GM23338 (cell line): ENCODE data around the gene GLB1L. TPM values are rescaled to one million over a fixed set of nuclear protein-coding genes. Genes with fewer than 3 reads are reported as not detected.

Experiments
- ATAC-seq: fragments of 200-7000 bp; cut with Tn5 transposase; 3 replicates; pipeline ENCODE4 v1.9.1; 2020
- DNase-seq: peaks from one replicate; pipeline ENCODE4 v3.0.0-alpha.2; 2015; ENCODE audit warnings: low spot score
- H2AFZ ChIP-seq: fragments of 200-600 bp; sonication (generic); 2 replicates; pipeline ENCODE4 v1.8.0; 2016; ENCODE audit warnings: antibody characterized with exemption, mild to moderate bottlenecking, moderate library complexity
- H3F3A ChIP-seq: fragments of 200-600 bp; sonication (generic); replicated peaks from 2 replicates; pipeline ENCODE4 v1.8.0; 2017; ENCODE audit warnings: antibody characterized with exemption, mixed run types, low read depth
- H3K27ac ChIP-seq: fragments of 200-600 bp; sonication (generic); 2 replicates; pipeline ENCODE4 v1.6.1; 2016; ENCODE audit warnings: low read depth
- H3K27me3 ChIP-seq: fragments of 200-600 bp; sonication (generic); 2 replicates; pipeline ENCODE4 v1.8.0; 2016; ENCODE audit warnings: mild to moderate bottlenecking, mixed run types, moderate library complexity; ENCODE audit not compliant: insufficient read depth
- H3K36me3 ChIP-seq: fragments of 200-600 bp; sonication (generic); 2 replicates; pipeline ENCODE4 v1.8.0; 2016; ENCODE audit warnings: mild to moderate bottlenecking; ENCODE audit not compliant: insufficient read depth
- H3K4me1 ChIP-seq: fragments of 200-600 bp; sonication (generic); 2 replicates; pipeline ENCODE4 v1.8.0; 2016; ENCODE audit warnings: mild to moderate bottlenecking, moderate library complexity; ENCODE audit not compliant: insufficient read depth
- H3K4me2 ChIP-seq: fragments of 200-600 bp; sonication (generic); 2 replicates; pipeline ENCODE4 v1.7.1; 2017; ENCODE audit warnings: mixed run types
- H3K4me3 ChIP-seq: fragments of 200-600 bp; sonication (generic); 2 replicates; pipeline ENCODE4 v1.6.1; 2016; ENCODE audit warnings: mixed run types
- H3K79me2 ChIP-seq: fragments of 200-600 bp; sonication (generic); replicated peaks from 2 replicates; pipeline ENCODE4 v1.8.0; 2017; ENCODE audit warnings: mild to moderate bottlenecking; ENCODE audit not compliant: insufficient read depth
- H3K9me2 ChIP-seq: fragments of 200-600 bp; sonication (generic); 2 replicates; pipeline ENCODE4 v1.8.0; 2017; ENCODE audit not compliant: insufficient read depth
- H4K20me1 ChIP-seq: fragments of 200-600 bp; sonication (generic); replicated peaks from 2 replicates; pipeline ENCODE4 v1.8.0; 2017; ENCODE audit warnings: mild to moderate bottlenecking; ENCODE audit not compliant: insufficient read depth
- H3K27ac Mint-ChIP-seq: 2 replicates; pipeline ENCODE4 v1.8.0; 2020; ENCODE audit warnings: inconsistent platforms, mild to moderate bottlenecking, moderate library complexity, mixed read lengths
- H3K27me3 Mint-ChIP-seq: 3 replicates; pipeline ENCODE4 v1.8.0; 2022; ENCODE audit warnings: low read depth, mild to moderate bottlenecking, moderate library complexity, mixed read lengths, inconsistent platforms; ENCODE audit not compliant: insufficient read depth, poor library complexity
- H3K36me3 Mint-ChIP-seq: 3 replicates; pipeline ENCODE4 v1.8.0; 2021; ENCODE audit warnings: low read depth, mild to moderate bottlenecking, inconsistent platforms, moderate library complexity, mixed read lengths
- H3K4me1 Mint-ChIP-seq: 3 replicates; pipeline ENCODE4 v1.8.0; 2020; ENCODE audit warnings: mild to moderate bottlenecking, inconsistent platforms, mixed read lengths
- H3K4me3 Mint-ChIP-seq: 3 replicates; pipeline ENCODE4 v1.8.0; 2021; ENCODE audit warnings: moderate library complexity, mild to moderate bottlenecking, inconsistent platforms, mixed read lengths
- H3K9me3 Mint-ChIP-seq: 3 replicates; pipeline ENCODE4 v1.8.0; 2020; ENCODE audit warnings: moderate library complexity, mild to moderate bottlenecking, inconsistent platforms, mixed read lengths
- CREB1 ChIP-seq: fragments of 250-450 bp; sonication (Bioruptor Pico); IDR thresholded peaks from 2 replicates; pipeline ENCODE4 v1.5.0; 2020; ENCODE audit warnings: low read depth, mild to moderate bottlenecking, moderate library complexity
- CTCF ChIP-seq, 2 experiments: fragments of 200-600 bp in 1 of 2; sonication (generic) in 1 of 2; conservative IDR thresholded peaks; 2 replicates each; pipeline versions ENCODE4 v1.5.1 to v1.6.1; 2016 to 2017; ENCODE audit warnings: antibody characterized with exemption in 2 of 2, low read depth in 2 of 2, mild to moderate bottlenecking in 2 of 2, moderate library complexity in 1 of 2
- EZH2 ChIP-seq: fragments of 200-600 bp; sonication (generic); IDR thresholded peaks from one replicate; pipeline ENCODE4 v1.8.0; 2017; ENCODE audit warnings: antibody characterized with exemption, mild to moderate bottlenecking, low read depth; ENCODE audit not compliant: unreplicated experiment
- EZH2phosphoT487 ChIP-seq: fragments of 200-600 bp; sonication (generic); IDR thresholded peaks from one replicate; pipeline ENCODE4 v1.8.1; 2018; ENCODE audit warnings: antibody characterized with exemption; ENCODE audit not compliant: unreplicated experiment
- JUNB ChIP-seq: IDR thresholded peaks from one replicate; pipeline ENCODE4 v1.6.1; 2016; ENCODE audit warnings: antibody characterized with exemption; ENCODE audit not compliant: unreplicated experiment
- NANOG ChIP-seq: IDR thresholded peaks from 2 replicates; pipeline ENCODE4 v1.6.1; 2016; ENCODE audit warnings: antibody characterized with exemption, borderline replicate concordance
- POLR2AphosphoS5 ChIP-seq: IDR thresholded peaks from 2 replicates; pipeline ENCODE4 v1.6.1; 2016; ENCODE audit warnings: antibody characterized with exemption, low read depth
- ZNF331 ChIP-seq: fragments of 250-450 bp; sonication (Bioruptor Pico); IDR thresholded peaks from 2 replicates; pipeline ENCODE4 v1.5.0; 2020; ENCODE audit warnings: low read depth, mild to moderate bottlenecking, moderate library complexity
- polyA plus RNA-seq: library from polyadenylated mRNA; unstranded; fragments of >200 nt; fragmentation: Nextera tagmentation; extraction: Ambion mirVana; gene quantifications from 2 replicates; pipeline ENCODE4 v1.2.1, GENCODE V29; 2016
- total RNA-seq: library from RNA; depleted of rRNA; stranded (reverse); fragments of >200 nt; shearing (Covaris generic); gene quantifications from 2 replicates; pipeline ENCODE4 v1.2.3, GENCODE V29; 2014
- TF ChIP-seq, protein P1 (sequence below): IDR thresholded peaks from 2 replicates; pipeline ENCODE4 v1.6.1; 2016; ENCODE audit warnings: antibody characterized with exemption
- TF ChIP-seq, protein P2 (sequence below): fragments of 250-450 bp; sonication (Bioruptor Pico); IDR thresholded peaks from 2 replicates; pipeline ENCODE4 v1.5.0; 2020; ENCODE audit warnings: mild to moderate bottlenecking, moderate library complexity
- TF ChIP-seq, protein P3 (sequence below): IDR thresholded peaks from one replicate; pipeline ENCODE4 v1.6.1; 2018; ENCODE audit warnings: antibody characterized with exemption; ENCODE audit not compliant: unreplicated experiment

Gene GLB1L
- total and polyA plus RNA-seq, 2 experiments from 2014 or later, result 1.7 to 5.4 TPM

DNA sequence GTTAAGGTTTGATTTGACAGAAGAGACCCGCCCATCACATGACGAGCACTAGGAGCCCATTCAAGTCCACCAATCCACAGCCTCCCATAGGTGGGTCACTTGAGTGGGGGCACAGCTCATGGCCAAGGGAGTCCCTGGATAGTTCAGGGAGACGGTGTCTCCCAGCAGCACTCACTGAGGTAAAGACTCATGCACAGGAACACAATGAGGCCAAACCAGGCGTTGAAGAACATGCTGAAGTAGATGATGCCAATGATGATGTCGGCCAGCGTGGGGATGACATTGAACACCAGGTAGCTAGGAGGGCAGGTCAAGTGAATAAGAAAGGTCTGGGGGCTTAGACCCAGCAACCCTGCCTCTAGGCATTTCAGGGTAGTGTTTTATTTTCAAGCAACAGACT is 30.5 kb downstream of the GLB1L start (continued):
- no peak for TF ChIP-seq EZH2phosphoT487
- TF ChIP-seq, protein P1, sequence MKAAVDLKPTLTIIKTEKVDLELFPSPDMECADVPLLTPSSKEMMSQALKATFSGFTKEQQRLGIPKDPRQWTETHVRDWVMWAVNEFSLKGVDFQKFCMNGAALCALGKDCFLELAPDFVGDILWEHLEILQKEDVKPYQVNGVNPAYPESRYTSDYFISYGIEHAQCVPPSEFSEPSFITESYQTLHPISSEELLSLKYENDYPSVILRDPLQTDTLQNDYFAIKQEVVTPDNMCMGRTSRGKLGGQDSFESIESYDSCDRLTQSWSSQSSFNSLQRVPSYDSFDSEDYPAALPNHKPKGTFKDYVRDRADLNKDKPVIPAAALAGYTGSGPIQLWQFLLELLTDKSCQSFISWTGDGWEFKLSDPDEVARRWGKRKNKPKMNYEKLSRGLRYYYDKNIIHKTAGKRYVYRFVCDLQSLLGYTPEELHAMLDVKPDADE, result no peak
- TF ChIP-seq JUNB, result no peak
- no peak for TF ChIP-seq POLR2AphosphoS5

DNA sequence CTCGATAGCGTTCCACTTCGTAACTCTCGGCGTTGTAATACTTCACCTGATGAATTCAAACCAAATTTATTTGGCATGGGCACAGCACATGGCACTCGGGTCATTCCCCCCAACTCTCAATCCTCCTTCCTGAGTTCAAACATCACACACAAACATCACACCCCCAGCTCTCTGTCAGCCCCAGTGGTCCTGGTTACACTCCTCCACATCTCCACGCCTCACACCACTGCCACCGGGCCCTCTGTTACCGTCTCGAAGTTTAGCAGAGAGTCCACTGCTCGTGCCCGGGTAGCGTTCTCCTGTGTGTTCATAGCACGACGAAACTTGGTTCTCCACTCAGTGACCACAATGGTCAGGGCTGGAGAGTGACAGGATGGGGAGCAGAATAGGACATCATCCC is 31.1 kb downstream of the GLB1L start:
- DNase-seq, result no peak
- Mint-ChIP-seq H3K27me3 (peaks cover 16% of the 10 kb centered on the region), H3K4me1 (peaks cover 15% of the 10 kb centered on the region), H3K27ac (no peak overlapping the region), H3K36me3 (peaks cover 58% of the 10 kb centered on the region), H3K4me3 (no peak overlapping the region; the same call in 2 of the 3 replicates), H3K9me3 (no peaks in the 10 kb centered on the region)
- no peaks in the 10 kb centered on the region for H3K9me2 ChIP-seq
- peaks cover 11% of the 10 kb centered on the region for H3K4me1 ChIP-seq
- no peaks in the 10 kb centered on the region; the same call in 1 of the 2 replicates for H3K36me3 ChIP-seq
- no peak overlapping the region for H3K4me2 ChIP-seq
- no peaks in the 10 kb centered on the region for H4K20me1 ChIP-seq
- no peak overlapping the region for H2AFZ ChIP-seq
- no peak for ATAC-seq
- no peak overlapping the region for H3K27ac ChIP-seq
- H3K79me2 ChIP-seq, result no peaks in the 10 kb centered on the region
- H3F3A ChIP-seq, result 0 out of 2 replicates have a peak, but pooled peaks cover under 1% of the 10 kb centered on the region
- no peaks in the 10 kb centered on the region for H3K27me3 ChIP-seq
- H3K4me3 ChIP-seq, result no peak overlapping the region
- TF ChIP-seq ZNF331 (CRISPR knock-in tag) (no peak), NANOG (no peak), EZH2phosphoT487 (no peak), POLR2AphosphoS5 (no peak), EZH2 (no peak), CTCF (conservative IDR thresholded peaks at IDR 0.05; ENCODE audit: low read depth in 2 of 2) (no peak), JUNB (no peak), CREB1 (CRISPR knock-in tag) (no peak)
- TF ChIP-seq, protein P2, sequence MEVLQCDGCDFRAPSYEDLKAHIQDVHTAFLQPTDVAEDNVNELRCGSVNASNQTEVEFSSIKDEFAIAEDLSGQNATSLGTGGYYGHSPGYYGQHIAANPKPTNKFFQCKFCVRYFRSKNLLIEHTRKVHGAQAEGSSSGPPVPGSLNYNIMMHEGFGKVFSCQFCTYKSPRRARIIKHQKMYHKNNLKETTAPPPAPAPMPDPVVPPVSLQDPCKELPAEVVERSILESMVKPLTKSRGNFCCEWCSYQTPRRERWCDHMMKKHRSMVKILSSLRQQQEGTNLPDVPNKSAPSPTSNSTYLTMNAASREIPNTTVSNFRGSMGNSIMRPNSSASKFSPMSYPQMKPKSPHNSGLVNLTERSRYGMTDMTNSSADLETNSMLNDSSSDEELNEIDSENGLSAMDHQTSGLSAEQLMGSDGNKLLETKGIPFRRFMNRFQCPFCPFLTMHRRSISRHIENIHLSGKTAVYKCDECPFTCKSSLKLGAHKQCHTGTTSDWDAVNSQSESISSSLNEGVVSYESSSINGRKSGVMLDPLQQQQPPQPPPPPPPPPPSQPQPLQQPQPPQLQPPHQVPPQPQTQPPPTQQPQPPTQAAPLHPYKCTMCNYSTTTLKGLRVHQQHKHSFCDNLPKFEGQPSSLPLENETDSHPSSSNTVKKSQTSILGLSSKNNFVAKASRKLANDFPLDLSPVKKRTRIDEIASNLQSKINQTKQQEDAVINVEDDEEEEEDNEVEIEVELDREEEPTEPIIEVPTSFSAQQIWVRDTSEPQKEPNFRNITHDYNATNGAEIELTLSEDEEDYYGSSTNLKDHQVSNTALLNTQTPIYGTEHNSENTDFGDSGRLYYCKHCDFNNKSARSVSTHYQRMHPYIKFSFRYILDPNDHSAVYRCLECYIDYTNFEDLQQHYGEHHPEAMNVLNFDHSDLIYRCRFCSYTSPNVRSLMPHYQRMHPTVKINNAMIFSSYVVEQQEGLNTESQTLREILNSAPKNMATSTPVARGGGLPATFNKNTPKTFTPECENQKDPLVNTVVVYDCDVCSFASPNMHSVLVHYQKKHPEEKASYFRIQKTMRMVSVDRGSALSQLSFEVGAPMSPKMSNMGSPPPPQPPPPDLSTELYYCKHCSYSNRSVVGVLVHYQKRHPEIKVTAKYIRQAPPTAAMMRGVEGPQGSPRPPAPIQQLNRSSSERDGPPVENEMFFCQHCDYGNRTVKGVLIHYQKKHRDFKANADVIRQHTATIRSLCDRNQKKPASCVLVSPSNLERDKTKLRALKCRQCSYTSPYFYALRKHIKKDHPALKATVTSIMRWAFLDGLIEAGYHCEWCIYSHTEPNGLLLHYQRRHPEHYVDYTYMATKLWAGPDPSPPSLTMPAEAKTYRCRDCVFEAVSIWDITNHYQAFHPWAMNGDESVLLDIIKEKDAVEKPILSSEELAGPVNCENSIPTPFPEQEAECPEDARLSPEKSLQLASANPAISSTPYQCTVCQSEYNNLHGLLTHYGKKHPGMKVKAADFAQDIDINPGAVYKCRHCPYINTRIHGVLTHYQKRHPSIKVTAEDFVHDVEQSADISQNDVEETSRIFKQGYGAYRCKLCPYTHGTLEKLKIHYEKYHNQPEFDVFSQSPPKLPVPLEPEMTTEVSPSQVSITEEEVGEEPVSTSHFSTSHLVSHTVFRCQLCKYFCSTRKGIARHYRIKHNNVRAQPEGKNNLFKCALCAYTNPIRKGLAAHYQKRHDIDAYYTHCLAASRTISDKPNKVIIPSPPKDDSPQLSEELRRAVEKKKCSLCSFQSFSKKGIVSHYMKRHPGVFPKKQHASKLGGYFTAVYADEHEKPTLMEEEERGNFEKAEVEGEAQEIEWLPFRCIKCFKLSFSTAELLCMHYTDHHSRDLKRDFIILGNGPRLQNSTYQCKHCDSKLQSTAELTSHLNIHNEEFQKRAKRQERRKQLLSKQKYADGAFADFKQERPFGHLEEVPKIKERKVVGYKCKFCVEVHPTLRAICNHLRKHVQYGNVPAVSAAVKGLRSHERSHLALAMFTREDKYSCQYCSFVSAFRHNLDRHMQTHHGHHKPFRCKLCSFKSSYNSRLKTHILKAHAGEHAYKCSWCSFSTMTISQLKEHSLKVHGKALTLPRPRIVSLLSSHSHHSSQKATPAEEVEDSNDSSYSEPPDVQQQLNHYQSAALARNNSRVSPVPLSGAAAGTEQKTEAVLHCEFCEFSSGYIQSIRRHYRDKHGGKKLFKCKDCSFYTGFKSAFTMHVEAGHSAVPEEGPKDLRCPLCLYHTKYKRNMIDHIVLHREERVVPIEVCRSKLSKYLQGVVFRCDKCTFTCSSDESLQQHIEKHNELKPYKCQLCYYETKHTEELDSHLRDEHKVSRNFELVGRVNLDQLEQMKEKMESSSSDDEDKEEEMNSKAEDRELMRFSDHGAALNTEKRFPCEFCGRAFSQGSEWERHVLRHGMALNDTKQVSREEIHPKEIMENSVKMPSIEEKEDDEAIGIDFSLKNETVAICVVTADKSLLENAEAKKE (CRISPR knock-in tag), result no peak
- TF ChIP-seq, protein P3, sequence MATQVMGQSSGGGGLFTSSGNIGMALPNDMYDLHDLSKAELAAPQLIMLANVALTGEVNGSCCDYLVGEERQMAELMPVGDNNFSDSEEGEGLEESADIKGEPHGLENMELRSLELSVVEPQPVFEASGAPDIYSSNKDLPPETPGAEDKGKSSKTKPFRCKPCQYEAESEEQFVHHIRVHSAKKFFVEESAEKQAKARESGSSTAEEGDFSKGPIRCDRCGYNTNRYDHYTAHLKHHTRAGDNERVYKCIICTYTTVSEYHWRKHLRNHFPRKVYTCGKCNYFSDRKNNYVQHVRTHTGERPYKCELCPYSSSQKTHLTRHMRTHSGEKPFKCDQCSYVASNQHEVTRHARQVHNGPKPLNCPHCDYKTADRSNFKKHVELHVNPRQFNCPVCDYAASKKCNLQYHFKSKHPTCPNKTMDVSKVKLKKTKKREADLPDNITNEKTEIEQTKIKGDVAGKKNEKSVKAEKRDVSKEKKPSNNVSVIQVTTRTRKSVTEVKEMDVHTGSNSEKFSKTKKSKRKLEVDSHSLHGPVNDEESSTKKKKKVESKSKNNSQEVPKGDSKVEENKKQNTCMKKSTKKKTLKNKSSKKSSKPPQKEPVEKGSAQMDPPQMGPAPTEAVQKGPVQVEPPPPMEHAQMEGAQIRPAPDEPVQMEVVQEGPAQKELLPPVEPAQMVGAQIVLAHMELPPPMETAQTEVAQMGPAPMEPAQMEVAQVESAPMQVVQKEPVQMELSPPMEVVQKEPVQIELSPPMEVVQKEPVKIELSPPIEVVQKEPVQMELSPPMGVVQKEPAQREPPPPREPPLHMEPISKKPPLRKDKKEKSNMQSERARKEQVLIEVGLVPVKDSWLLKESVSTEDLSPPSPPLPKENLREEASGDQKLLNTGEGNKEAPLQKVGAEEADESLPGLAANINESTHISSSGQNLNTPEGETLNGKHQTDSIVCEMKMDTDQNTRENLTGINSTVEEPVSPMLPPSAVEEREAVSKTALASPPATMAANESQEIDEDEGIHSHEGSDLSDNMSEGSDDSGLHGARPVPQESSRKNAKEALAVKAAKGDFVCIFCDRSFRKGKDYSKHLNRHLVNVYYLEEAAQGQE, result no peak
- TF ChIP-seq, protein P1, result no peak
